Hepatic stellate cell (primary cell): Measurements from ENCODE around the gene ZC3H13.

Source experiments
- DNase-seq: peaks from one replicate; pipeline ENCODE4 v3.0.0; 2011; ENCODE audit warnings: low spot score

Gene ZC3H13

DNA sequence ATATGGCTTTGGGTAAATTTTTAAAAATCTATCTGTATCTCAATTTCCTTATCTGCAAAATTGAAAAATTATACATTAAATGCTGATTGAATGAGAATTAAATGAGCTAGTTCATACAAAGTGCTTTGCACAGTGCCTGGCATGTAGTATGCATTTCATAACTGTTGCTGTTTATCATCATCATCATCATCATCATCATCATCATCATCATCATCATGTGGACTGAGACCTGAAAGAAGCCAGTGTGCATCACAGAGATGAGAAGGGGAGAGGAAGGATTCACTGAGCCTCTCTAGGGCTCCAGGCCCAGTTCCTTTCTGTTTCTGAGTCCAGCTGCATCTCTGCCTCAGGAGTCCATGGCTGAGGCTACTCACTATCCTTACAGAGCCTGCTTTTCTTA is 6.9 kb upstream of the ZC3H13 start:
- DNase-seq, result no peak

DNA sequence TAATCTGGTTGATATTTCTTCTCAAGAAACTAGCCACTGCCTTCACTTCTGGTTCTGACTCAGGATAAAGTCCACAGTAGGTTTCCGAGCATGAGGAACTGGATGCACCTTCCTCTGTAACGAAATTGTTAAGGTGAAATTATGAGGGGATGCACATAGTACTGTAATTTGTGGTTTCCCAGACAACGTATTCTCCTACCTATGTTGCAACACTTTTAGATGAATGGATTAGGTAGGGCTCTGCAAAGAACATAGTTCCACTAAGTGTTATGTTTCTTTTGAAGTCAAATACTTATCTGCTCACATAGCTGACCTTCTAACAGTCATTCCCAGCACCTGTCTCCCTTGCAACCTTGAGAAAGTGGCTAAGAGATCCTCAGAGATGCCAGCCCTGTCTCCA is 5.7 kb upstream of the ZC3H13 start:
- no peak for DNase-seq

DNA sequence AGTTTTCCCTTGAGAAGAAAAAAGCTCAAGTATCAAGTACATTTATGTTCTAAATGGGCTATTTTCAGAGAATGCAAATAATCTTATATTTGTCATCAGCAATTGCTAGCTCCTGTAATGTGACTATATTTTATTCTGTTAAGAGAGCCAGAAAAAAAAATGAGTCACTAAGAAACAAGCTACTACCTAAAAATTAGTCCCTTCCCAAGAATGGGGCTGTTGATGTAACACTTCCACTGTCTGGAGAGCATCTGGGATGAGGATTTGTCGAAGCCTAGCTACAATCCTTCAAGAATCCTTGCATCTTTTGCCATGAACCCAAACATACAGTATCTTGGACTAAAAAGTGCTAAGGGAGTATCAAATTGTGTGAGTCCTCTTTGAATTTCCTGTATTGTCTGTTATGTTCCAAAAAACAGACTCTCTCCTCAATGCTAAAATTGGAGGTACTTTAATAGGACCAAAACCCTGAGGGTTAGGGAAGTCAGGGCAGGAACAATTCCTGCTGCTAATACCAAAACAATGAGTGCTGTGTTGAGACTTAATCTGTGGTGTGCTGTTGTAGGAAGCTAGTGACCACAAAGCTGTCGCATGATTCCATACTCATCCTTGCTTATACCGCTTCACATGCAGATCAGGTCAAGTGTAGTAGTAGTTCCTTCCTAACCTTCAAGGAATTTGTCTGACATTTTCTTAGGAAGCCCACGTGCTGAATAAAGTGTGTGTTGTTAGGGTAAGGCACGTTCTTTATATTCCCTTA is 4.9 kb upstream of the ZC3H13 start:
- no peak for DNase-seq

DNA sequence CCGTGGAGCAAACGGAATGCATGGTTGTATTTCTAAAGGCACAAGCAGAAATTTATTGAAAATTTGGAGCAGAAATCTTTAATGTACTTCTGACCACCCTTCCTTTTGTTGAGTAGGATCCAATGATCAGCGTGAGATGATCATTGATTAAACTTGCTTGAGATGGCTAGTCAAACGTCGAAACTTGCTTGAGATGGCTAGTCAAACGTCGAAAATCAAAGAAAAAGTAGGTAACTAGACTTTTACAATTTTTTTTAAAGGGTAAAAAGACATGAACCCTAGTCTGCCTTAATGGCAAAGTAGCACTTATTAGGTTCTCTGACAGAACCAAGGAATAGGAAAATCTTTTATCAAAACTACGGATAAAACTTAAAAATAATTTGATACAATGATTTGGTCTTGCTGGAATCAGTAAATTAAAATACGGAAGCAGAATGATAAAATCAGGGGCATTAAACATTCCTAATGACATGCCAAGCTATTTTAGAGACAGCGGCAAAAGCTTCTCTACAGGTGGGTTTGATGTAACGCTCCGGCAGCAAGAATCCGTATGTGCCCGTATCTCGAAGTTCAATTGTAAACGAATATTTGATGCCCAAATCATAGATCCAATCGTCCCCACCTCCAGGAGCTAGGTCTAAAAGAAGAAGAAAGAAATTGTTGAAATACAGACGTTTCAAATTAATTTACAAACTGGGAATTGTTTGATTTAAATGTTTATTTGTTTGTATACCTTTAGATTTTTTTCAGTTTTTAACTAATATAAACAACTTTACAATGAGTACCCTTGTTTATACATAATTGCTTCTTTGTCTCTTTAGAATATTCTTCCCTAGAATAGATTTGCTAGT is 841 bp upstream of the ZC3H13 start:
- DNase-seq, result no peak

DNA sequence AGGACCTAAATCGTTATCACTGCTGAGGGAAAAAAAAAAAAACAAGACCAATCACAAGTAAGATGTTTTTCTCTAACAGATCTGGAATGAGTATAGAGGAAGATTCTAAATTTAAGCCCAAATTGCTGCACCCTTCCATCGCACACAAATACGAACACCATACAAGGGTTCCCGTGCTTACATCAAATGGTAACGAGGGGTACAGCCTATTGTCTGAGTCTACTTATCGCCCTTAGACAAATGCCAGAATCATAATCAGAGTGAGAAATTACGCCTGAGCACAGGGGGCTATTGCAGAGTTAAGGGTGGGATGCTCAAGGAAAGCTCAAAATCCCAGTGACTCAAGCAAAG is 603 bp downstream of the ZC3H13 start:
- peak; percentile 6 for DNase-seq

DNA sequence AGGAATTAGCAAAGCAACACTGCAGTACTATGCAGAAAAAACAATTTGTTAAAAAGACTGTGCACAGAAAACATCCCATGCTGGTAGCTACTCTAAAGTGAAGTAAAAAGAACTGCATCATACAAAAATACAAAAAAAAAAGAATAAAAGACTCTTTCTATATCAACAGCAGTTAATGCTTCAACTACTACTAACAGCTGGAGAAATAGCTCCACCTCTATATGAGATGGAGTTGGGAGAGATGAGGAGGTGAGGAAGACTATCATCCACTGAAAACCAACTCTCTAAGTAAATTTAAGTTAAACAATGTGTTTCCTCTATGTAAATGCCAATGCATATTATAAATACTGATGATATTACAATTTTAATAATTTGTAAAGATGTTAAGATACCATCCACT is 1.8 kb downstream of the ZC3H13 start:
- no peak for DNase-seq

DNA sequence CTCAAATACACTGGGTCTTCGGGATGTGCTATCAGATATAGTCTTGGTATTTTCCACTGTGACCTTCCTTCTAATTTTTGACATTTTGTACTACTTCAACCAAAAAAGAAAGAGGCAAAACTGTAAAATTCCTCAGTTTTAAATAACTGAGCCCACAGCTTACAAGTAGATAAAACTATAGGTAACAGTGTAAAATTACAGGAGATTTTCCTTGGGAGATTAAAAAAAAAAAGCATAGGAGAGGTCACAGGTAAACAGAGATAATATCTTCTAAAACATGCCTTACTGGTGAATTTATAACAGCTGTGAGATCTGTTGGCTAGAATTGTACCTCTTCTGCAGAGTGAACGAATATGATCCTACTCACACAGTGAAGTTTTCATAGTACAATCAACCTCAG is 7.1 kb downstream of the ZC3H13 start:
- no peak for DNase-seq

DNA sequence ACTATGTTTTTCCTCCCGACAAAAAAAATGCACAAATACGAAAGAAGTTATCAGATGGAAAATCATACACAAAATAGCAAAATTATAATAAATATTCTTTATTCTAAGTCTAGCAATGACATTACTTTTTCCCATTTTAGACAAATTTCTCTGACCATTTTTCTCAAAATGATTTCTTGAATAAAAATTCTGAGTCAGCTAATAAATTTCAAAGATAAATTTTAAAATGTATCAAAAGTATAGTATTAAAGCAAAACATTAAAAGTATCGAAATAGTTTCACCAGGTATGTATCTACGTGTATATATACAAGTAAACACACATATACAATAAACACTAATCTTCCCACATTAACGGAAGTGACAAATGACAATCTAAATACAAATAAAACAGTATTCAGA is 8.9 kb downstream of the ZC3H13 start:
- no peak for DNase-seq

DNA sequence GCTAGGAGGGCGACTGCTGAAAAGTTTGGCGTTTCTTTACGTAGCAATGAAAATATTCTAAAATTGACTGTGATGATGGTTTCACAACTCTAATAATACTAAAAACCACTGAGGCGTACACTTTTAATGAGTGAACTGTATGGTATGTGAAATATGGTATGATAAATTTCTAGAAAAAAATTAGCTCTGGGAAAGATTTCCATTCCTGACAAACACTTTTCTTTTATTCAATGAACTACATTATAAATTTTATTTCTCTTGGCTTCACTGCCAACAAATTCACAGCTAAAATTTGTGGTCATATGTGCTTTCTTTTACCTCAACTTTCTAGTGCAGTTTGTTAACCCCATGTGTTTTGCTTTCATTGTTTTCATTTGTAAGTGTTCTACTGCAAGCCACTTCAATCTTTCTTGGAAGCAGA is 11.1 kb downstream of the ZC3H13 start:
- peak; percentile 8 for DNase-seq

DNA sequence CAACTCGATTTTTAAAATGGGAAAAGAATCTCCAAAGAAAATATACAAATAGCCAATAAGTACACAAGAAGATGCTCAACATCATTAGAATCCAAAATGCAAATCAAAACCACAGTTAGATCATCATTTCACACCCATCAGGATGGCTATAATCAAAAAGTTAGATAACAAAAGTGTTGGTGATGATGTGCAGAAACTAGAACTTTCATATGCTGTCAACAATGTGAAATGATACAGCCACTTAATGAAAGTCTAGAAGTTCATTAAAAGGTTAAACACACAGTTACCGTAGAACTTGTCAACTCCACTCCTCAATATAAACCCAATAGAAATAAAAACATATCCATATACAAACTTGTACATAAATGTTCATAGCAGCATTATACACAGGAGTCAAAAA is 11.8 kb downstream of the ZC3H13 start:
- no peak for DNase-seq

DNA sequence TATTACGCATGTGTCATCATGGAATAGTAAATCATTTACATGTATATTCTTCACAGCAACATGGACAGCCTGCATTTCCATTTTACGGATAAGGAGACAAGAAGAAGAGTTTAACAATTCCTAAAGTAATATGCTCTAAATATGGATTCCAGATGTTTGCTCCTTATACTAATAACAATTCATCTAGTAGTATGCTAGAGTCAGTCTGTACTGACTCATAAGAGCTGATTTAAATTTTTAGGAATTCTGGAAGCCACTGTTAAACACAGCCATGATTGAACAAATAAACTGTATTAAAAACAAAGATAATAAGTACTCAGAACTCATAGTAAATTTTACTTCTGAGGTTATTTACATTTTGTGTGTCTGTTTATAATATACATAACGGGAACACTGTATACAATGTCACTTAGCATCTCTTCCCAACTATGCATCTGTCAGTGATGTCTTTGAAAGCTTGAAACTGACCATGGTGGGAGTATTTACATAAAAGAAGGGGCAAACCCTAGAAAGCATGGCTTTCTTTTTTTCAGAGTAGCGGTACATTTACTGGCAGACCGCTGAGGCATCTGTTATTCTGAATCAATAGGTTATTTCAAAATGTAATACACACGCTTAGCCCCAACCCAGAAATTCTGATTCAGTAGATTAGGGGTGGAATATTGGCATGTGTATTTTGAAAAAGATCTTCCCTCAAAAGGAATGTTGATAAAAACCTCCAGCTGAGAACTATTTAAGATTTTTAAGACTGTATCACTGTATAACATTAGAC is 12.9 kb downstream of the ZC3H13 start:
- no peak for DNase-seq

DNA sequence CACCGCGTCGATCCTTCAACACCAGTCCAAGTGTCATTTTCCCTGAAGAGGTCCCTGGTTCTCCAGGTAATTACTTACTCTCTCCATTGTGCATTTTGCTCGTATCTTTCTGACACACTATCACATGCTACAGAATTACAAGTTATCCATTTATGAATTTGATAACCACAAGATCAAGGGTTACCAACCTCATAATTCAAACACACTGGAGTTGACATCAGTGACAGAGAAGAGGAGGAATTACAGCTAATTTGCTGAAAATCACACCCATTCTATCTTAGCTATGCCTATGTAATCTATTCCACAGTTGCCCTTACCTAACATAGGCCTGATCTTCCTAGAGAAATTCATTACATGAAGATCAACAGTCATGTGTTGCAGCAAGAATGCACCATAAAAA is 14.2 kb downstream of the ZC3H13 start:
- no peak for DNase-seq

DNA sequence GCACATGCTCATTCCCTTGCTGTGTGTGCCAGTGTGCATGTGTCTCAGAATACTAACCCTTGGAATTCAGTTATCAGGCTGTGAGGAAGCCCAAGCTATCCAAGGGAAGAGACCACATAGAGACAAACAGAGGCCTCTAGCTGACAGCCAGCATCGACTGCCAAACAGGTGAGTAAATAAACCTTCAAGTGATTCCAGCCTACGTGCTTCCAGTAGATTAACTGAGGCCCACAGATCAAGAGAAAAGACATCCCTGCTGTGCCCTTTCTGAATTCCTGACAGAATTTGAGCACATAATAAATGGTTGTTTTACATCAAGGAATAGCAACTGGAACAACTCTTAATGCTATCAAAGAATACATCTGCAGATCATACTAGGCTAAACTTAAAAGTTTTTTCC is 17.5 kb downstream of the ZC3H13 start:
- DNase-seq, result no peak

DNA sequence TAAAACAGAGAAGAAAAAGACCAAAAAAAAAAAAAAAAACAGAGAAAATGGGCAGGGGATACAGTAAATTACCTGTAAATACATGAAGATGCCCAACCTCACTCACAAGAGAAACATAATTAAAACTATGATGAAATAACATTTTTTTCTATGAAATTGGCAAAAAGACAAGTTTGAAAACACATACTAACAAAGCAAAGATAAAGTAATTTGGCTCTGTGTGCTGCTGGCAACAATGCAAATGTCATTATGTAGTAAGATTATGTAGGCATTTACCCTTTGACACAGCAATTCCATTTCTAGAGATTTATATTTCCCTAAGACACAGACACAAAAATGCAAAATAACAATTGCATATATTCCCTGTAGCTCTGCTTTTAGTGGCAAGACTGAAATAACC is 20.2 kb downstream of the ZC3H13 start:
- DNase-seq, result no peak

DNA sequence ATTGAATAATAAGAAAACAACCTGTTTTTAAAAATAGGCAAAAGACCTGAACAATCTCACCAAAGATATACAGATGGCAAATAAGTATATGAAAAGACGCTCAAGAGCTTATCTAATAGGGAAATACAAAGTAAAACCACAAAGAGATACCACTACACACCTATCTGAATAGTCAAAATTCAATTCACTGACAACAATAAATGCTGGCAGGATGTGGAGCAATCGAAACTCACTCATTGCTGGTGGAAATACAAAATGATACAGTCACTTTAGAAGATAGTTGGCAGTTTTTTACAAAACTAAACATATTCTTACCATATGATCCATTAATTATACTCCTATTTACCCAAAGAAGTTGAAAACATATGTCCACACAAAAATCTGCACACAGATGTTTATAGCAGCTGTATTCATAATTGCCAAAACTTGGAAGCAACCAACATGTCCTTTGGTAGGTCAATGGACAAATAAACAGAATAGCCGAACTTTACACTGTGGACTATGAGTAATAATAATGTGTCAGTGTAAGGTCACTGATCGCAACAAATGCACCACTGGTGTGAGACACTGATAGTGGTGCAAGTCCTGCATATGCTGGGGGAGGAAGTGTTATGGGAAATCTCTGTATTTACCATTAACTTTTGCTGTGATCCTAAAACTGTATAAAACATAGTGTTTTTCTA is 20.8 kb downstream of the ZC3H13 start:
- DNase-seq, result no peak

DNA sequence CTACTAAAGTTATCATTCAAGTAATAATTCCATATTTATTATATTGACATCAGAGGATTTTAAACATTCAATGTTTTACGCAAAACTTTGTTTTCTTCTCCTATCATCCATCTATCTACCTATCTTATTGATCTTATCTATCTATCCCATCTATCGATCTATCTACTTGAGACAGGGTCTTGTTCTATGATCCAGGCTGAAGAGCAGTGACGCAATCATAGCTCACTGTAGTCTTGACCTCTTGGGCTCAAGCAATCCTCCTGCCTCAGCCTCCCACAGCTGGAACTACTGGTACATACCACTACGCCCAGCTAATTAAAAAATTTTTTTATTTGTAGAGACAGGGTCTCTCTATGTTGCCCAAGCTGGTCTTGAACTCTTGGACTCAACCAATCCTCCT is 27.4 kb downstream of the ZC3H13 start:
- no peak for DNase-seq

DNA sequence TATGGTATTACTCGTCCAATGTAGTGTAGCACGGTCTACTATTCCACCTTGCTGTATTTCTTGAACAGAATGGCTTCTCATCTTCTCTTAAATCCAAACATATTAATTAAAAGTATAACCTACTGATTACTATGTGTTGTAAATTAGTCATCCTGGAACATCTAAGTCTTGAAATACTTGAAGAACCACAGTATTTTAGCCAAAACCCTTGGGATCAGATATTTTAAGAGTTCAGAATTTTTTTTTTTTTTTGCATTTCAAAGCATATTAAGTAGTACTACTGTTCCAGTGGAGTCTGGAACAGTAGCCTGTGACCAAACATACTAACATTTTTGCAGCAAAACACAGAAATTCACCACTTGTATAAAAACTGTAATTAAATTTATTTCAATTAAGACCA is 30.1 kb downstream of the ZC3H13 start:
- no peak for DNase-seq

DNA sequence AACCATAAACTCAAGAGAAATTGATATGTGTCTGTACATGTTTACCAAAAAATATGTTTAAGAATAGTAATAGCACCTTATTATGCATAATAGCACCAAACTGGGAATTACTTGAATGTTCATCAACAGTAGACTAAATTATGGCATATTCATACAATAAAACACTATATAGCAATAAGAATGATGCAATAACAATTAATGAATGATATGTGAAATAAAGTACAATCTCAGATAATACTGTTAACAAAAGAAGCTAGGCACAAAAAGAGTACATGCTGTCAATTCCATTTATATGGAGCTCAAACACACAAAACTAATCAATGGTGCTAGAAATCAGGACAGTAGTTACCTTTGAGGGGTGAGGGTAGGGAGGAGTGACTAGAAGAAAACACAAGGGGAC is 36.3 kb downstream of the ZC3H13 start:
- DNase-seq, result no peak

DNA sequence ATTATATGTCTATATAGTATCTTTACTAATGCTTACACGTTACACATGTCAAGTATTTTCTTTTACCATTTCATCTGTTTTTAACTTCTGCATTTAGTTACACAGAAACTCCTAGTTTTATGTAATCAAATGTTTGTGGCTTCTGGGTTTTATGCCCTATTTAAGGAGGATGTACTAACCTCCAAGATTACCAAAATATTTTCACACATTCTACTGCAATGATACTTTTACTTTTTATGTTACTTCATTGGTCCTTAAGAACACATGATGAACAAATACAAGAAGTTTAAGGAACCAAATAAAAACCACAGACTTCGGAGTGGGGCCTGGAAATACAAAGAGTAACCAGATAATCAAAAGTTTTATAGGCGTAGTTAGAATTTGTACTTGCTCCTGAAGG is 37.2 kb downstream of the ZC3H13 start:
- no peak for DNase-seq

DNA sequence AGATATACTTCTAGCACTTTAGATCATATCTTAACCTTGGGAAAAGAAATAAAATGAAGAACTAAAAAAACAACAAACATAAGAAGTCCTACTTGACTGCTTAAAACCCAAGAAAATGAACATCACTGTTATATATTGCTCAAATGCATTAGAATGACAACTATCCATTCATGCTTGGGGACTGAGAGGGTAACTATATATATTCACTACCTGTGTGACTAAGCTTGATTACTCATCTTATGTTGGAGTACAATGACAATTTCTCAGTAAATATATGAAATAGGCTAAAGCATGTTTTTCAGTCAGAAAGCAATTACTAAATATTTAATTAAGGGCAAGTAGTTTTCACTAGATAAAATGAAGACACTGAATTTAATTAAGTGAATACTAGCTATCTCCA is 40.1 kb downstream of the ZC3H13 start:
- no peak for DNase-seq

DNA sequence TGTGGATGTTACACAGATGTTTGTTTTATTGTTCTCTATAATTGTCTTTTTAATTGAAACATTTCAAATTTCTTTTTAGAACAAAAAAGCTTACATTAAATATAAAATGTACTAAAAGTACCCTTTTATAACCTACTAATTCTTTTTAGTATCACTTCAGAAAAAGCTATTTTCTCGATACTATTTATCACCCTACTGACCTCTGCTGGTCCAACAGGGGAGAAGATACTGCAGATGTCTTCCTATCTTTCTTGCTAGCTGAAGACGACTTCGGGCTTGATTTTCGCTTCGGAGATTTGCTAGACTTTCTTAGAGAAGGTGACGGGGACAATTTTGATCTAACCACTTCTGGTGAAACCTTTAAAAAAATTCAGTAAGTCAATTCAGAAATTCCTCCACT is 42.4 kb downstream of the ZC3H13 start:
- no peak for DNase-seq

DNA sequence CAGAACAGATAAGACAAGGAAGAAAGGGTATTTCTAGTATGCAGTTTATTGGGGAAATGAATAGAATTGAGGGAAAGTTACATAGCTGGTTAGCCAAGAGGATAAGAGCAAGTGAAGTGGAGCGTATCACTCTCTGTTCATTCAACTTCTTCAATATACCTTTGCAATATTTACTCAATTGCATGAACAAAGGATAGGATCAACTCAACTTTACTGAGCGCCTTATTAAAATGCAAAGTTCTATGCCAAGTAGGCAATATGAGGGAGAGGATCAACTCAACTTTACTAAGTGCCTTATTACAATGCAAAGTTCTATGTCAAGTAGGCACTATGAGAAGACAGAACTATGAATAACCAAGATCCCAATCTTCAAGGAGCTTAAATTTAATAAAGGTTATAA is 43.9 kb downstream of the ZC3H13 start:
- DNase-seq, result no peak
